Activated CD4-positive, alpha-beta T cell treated with anti-CD3 and anti-CD28 coated beads, Interleukin-10, Interleukin-2, amounts not matched to agents 100 ng/mL and 50 ng/mL, durations not matched to agents 16 hours and 8 hours (primary cell): Measurements from ENCODE around the gene AMOTL1.
"Not testable (repeated sequence)": the region's sequence is repeated elsewhere in the genome, so short reads cannot be mapped to it uniquely, and the experiment has no call there.

ENCODE experiments used
- DNase-seq: peaks from one replicate; pipeline ENCODE4 v3.0.0-alpha.2; 2020

AMOTL1 gene

DNA sequence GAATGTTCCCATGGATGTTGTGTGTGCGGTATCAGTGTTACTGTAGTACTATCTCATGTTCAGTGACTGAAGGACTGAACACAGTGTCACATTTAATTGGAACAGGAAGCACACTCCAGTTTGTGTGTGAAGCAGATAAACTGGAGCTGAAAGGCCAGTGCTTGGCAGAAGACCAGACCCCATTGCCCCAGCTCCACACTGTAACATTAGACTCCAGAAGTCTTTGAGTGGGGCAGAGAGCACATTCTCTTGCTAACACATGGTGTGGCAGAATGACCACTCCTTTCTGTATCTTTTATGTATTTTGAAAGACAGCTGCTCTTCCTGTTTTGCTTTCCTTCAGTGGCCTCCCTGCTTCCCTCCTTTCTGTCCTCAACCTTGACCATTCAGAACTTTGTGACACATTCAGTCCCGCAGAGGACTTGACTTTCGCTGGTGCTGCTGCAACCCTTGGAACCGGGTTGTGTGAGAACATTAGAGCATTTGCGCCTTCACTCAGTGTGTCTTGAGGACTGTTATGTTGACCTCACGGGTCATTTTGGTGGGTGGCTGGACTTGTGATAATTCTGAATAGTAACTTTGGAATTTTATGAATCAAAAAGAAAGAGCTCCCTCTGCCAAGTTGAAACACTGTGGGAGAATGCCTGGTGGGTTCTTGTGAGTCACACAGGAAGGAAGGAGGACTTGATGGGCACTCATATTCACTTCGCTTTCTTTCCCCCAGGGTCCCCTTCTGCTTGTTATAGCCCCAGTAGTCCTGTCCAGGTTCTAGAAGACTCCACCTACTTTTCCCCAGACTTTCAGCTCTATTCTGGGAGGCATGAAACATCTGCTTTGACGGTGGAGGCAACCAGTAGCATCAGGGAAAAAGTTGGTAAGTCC, 26.4 kb downstream of the AMOTL1 start:
- no peak for DNase-seq

DNA sequence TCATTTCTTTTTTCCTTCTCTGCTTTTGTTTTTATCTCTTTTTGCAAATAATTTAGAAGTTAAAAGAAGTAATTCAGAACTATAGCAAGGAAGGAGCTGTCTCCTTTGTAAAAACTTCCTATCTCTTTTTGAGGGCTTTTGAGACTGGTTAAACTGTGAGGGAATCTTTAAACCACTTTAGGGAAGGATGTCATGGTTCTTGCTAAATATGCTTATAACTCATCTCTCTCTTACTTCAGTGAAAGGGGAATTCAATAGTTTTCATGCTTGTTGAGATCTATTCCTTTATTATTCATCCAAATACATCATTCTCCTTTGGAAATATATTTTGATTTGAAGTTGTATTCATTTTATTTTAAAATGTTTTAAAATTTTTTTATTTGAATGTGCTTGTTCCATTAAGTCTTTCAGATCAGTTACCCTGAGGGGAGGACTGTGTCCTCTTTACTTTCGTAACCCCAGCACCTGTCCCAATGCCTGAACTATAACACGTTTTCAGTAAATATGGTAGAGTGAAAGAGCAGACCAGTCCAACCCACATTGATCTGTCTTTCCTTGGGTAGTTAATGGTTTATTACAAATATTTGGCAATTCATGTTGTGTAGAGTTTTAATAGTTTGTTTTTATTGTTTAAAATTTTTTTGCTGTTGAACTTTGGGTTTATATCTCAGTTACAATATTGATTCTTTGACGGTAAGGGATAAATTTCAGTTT, 27.5 kb downstream of the AMOTL1 start:
- no peak for DNase-seq

DNA sequence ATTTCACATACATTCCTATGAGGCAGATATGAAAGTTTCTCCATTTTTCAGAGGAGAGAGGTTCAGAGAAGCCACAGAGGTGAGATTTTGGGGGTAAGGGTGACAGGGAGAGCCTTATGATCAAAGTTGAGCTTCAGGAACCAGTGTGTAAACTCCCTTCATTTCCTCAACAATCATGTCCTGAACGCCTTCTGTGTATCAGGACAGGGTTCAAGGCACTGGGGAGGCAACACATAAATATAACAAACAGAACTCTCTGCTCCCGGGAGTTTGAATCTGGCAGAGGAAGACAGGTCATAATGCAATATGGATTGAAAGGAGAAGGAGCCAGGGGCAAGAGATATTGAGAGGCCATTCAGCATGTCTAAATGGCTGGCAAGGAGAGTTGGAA, 28.0 kb downstream of the AMOTL1 start:
- no peak for DNase-seq

DNA sequence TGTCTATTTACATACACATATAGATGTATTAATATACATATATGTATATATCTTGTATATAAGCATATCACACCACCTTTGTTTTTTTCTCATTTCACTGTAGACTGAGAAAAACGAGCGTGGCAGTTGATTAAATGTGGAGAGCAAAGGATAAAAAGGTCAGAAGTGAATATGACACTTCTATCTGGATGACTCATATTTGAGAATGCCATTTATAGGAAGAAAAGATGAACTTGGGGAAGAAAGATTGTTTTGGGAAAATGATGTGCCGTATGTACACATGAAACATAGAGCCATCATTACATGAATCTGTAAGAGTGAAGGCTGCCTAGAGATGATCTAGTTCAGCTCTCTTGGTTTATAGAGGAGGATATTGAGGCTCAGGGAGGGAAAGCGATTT, 28.7 kb downstream of the AMOTL1 start:
- DNase-seq, result no peak

DNA sequence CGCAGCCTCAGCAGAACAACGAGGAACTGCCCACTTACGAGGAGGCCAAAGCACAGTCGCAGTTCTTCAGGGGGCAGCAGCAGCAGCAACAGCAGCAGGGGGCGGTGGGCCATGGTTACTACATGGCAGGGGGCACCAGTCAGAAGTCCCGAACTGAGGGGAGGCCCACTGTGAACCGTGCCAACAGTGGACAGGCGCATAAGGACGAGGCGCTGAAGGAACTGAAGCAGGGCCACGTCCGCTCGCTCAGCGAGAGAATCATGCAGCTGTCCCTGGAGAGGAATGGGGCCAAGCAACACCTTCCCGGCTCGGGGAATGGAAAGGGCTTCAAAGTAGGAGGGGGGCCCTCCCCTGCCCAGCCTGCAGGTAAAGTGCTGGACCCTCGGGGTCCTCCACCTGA, 31.6 kb downstream of the AMOTL1 start:
- no peak for DNase-seq

DNA sequence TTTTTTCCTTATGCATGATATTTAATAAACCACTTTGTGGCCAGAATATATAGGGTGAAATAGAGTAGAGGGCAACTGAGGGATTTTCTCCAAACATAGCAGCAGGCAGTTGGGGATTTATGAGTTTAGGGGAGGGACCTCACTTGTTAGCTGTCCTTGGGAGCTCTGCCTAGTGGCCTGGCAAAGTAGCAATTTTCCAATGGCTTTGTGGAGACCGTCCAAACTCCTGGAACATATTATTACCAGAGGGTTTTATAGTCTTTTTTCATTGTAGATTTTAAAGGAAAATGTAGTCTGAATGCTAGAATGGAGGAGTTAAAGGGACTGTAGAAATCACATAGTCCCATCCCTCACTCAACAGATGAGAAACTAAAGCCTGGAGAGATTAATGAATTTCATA, 32.3 kb downstream of the AMOTL1 start:
- DNase-seq, result no peak

DNA sequence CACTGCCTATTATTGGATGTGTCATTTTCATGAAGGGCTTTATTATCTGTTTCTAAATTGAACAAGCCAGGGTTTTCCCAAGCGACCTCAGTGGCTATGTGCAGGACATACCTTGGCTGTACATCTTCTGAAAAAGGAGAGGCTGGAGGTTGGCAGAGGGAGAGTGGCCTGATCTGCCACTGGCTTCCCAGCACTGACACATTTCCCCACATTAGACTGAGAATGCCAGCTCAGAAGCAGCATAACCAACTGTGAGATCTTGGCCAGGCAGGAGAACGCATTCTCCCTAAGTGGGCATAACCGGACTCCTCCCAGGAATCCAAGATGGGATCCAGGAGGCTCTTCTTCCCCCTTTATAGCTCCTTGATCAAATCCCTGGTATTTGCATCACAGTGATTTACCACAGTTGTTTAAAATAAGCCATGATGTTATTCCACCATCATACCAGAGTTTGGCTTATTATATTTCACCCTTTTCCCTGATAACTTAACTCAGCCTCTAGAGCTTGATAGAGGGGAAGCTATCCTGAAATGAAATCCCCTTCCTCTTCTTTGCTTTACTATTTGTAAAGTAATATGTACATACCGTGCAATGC, 33.8 kb downstream of the AMOTL1 start:
- DNase-seq, result no peak

DNA sequence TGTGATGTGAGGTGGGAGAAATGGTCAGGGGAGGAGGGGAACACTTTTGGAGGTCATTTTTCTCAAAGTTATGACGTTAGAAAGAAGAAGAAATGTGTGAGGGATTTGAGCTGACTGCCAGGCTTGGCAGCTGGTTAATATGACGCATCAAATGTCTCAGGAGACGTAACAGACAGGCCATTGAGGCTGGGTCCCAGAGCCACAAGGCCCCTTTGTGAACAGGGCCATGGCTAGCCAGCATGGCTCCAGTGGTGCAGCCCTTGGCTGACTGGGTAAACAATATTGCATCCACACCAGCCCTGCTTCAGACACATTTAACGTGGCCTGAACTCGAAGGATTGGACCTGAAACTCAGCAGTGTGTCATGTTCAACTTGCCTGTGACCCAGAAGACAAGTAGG, 34.3 kb downstream of the AMOTL1 start:
- no peak for DNase-seq

DNA sequence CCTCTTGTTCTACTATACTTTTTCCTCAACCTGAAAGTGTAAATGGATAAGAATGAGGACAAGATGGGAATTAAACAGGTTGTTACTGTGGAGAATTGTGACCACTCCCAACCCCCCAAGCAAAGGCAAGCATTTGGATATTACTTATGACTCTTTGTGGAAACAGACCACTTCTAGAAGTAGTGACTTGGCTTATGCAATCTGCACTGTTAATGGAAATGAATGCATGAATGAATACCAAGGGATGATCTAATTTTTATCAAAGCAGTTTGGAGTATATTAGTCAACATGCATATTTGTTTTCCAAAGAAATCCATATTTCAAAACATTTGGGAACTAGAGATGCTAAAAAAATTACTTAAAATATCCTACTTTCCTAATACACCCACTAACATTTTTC, 35.3 kb downstream of the AMOTL1 start:
- no peak for DNase-seq

DNA sequence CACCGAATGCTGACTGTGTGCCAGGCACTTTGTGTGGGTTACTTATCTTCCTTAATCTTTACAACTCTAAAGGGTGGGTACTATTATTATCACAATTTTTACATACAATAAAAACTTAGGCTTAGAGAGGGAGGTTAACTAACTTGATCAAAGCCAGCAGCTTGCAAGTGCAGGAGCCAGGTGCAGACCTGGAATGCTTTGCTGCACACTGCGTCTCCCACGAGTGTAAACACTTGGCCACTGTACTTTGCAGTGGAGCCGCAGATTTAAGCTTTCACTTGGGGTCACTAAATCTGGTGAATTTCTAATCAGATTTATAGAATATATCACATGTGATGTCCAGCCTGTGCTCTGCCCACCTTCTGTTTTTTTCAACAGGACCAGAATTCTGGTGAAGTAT, 36.7 kb downstream of the AMOTL1 start:
- DNase-seq, result no peak

DNA sequence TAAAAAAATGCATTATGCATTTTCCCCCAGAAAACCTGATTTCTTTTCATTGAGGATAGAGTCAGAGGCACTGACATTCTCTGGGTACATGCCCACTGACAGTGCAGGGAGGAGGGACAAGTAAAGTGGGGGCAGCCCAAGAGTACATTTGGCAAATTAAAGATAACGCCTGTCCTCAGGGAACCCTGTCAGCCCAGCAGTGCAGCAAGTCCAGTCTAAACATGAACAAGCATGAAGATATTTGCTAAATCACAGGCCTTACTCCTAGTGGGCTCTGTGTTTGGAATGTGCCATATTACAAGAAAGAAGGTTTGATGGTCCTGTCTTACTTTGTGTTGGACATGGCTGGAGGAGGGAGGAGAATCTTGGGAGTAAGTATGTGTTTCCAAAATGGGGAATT, 37.9 kb downstream of the AMOTL1 start:
- DNase-seq, result no peak

DNA sequence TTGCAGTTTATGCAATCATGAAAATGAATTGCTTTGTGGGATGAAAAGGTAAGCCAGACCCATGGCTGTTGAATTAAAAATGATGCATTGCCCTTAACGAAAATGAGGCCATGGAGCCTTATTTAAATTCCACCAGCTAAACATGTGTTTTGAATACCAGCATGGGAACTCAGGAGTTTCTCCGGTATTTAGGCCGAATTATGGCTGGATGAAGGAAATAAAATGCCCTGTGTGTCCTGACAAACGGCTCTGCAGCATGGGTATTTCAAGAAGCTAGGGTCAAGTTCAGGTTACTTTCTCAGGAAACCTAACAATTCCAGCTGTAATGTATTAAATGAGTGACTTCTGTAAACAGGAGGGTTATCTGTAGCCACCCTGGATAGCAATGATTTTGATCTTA, 38.3 kb downstream of the AMOTL1 start:
- DNase-seq, result no peak

DNA sequence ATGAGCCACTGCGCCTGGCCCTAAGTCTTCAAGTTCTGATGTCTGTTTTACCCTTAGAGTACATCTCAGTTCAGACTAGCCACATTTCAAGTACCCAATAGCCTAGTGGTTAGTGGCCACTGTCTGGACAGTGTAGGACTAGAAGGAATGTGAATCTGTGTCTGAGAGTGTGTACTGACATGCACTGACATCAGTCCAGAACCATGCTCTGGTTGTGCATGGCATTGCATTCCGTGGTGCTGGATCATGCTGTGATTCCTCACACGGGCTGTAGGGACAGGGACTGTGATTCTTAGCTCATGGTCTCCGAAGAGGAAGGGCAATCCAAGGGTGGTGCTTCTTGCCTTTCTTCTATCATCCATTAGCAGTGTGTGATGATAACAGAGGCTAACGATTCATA, 41.1 kb downstream of the AMOTL1 start:
- DNase-seq, result no peak

DNA sequence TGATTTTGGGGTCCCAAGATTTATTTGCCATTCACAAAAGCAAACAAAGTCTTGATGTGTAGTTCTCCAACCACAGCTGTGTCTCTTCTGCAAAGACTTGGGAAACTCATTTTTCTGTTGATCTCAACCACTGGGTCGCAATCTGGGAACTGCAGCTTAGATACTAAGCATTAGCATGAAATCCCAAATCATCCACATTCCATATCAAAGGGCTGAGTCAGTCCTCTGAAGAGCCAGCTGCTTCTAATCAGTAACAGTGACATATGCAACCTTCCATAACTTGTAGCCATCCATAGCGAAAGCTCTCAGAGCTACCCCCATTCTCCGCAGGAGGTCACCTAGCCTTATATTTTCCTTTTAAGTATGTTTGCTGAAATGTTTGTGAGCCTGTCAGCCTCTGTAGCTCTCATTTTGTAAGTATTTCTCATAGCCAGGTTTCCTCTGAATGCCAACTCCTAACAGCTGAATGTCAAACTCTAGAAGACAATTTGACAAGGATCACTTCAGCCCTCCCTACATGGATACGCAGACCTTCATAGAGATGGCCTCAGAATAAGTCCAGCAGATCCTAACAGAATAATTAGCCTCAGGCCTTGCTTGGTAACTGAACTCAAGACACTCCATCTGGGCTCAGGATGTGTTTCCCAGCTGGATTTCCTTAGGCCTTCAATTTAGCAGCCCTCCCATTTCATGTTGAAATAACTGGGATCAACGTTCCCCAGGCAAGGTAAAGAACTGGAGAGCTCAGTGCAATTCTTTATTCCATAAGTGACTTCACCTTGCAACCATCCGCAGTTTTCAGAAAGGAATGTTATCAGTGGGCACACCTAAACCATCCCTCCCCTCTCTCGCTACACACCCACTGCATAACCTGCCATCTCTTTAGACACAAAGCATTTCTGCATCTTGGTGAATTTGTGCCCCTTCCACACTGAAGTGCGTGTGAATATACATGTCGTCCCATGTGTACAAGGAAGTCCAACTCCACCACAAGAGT, 44.9 kb downstream of the AMOTL1 start:
- not testable (repeated sequence) for DNase-seq

DNA sequence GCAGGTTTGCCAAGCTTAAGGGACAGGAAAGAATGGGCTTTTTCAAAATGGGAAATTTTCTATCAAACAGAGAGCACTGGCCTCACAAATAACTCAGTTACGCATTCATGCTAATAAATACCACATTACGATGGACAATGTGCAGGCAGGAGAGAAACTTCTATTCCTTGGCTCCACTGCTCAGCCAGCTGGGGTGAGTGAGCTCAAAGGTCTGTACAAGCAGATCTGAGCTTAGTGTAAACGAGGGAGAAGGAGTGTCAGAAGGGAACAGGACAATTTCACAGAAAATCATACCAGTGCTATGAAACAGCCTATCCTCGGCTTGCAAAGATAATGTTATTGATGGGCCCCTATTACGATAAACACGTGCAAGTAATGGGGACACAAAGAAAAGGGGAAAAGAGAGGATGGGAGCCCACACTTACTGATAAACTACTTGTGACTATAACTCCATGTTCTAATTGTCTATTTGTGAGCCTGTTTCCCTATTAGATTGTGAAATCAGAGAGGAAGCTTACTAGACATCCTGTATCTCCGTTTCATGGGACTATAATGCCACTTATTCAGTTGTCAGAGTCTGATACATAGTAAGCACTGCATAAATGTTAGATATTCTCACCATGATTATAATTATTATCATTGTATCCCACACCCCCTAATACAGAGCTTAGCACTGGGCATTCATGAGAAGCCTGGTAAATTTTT, 46.3 kb downstream of the AMOTL1 start:
- no peak for DNase-seq

DNA sequence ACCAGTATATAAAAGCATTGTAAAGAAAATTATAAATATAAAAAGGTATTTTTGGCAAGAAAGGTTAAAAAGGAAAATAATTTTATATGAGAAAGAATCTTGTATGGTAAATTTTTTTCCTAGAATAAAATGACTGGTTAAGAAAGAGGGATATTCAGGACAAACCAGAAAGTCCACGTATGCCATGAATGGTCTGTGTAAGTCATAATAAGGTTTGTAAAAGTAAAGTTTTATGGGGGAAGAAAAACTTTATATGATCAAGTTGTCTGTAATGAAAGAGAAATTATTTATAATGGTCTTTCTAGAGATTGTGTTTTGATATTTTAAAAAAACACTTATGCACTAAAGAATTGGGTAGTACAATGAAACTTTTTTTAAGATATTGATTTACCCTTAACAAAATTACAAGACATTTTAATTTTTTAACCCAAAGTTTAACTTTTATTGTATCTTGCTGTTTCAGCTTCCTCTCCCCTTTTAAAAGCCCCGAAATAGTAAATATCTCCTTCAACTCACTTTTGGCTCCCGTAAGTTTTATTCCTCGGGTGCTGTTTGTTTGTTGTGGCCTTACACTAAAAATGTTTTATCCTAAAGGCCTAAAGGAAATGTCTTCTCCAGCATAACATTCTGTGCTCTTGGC, 47.7 kb downstream of the AMOTL1 start:
- DNase-seq, result no peak

DNA sequence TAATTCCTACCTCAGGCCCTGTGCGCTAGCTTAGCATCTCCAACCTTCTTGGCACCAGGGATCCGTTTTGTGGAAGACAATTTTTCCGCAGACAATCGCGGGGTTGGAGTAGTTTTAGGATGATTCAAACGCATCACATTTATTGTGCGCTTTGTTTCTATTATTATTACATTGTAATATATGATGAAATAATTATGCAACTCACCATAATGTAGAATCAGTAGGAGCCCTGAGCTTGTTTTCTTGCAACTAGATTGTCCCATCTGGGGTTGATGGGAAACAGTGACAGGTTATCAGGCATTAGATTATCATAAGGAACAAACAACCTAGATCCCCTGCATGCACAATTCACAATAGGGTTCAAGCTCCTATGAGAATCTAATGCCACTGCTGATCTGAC, 52.3 kb downstream of the AMOTL1 start:
- no peak for DNase-seq

DNA sequence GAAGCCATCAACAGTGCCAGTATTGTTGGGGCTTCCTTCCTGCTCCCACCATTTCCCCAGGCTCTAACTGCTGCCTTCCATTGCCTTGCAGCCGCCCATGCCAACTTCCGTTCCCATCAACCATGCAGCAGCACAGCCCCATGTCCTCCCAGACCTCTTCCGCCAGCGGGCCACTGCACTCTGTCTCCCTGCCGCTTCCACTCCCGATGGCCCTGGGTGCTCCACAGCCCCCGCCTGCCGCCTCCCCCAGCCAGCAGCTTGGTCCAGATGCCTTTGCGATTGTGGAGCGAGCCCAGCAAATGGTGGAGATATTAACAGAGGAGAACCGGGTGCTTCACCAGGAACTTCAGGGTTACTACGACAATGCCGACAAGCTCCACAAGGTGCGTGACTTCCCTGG, 53.3 kb downstream of the AMOTL1 start:
- no peak for DNase-seq

DNA sequence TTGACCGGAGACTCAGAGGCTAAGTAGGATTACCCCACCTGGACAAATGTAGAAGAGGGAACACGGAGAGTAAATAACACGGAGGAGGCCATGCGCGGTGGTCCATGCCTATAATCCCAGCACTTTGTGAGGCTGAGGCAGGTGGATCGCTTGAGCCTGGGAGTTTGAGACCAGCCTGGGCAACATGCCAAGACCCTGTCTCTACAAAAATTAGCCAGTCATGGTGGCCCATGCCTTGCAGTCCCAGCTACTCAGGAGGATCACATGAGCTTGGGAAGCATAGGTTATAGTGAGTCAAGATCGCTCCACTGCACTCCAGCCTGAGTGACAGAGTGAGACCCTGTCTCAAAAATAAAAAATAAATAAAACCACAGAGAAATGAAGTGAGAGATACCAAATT, 53.9 kb downstream of the AMOTL1 start:
- no peak for DNase-seq

DNA sequence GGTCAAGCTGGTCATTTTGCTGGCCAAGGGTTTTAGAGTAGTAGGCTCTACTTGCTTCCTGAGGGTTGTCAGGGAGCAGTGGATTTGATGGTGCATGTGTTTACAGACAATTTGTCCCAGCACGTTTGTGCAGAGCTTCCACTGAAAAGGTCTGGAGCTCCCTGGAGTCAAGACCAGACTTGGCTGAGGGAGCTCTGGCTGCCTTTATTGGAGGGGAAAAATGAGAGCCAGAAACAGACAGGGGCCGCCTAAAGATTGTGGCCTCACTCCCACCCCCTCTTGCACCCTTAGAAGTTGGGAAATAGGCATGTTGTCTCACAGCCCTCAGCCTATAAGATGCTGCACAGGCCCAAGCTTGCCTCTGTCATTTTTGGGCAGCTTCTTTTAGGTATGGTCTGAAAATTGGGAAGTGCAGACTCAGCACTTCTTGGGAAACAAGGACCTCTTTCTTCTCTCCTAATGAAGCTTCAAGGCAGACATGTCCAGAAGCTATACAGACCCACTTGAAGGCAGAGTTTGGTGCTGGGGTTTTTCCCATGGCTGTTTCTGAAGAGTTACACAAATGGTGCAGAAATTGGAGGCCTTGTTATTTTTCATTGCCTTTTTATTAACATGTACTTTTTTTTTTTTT, 55.1 kb downstream of the AMOTL1 start:
- DNase-seq, result no peak

DNA sequence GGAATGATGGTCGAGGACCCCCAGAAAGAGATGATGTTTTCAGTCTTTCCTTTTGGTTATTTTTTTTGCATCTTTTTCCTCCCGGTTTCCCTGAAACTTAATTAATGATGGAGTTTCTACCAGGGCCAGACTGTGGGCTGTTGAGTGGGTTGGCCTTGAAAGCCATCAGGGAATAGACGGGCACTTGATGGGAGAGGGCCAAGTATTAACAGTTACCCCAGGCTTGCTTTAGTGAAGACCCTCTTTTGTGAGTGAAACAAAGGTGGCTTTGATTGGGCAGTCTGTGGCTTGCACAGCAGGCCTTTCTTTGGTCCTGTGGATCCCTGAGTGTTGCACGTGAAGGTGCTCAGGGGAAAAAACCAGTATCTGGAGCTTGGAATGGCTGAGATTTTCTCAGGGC, 56.9 kb downstream of the AMOTL1 start:
- DNase-seq, result no peak
